Heart right ventricle (tissue), 16 donors: ENCODE measurements around the gene SCG5. TPM values are rescaled to one million over a fixed set of nuclear protein-coding genes. Genes with fewer than 3 reads are reported as not detected.

Experiments
- ATAC-seq, 8 donors: fragments of 200-7000 bp; cut with Tn5 transposase; one replicate each; pipeline ENCODE4 v1.9.1; 2020; ENCODE audit warnings: mild to moderate bottlenecking in 8 of 8, moderate library complexity in 8 of 8, moderate number of reproducible peaks in 1 of 8
- DNase-seq, 2 donors: peaks; one replicate each; pipeline ENCODE4 v3.0.0-alpha.2; 2020
- H3K27ac ChIP-seq, 10 donors: fragments of 200-600 bp; sonication (generic) in 2 of 10; one replicate each; pipeline versions ENCODE4 v1.5.0 to v1.8.0; 2020 to 2022; ENCODE audit warnings: mild to moderate bottlenecking in 3 of 10
- H3K27me3 ChIP-seq, 7 donors: fragments of 200-600 bp; one replicate each; pipeline ENCODE4 v1.8.0; 2021 to 2022; ENCODE audit warnings: mild to moderate bottlenecking in 2 of 7
- H3K36me3 ChIP-seq, 9 donors: fragments of 200-600 bp; sonication (generic) in 1 of 9; one replicate each; pipeline versions ENCODE4 v1.5.0 to v1.8.0; 2020 to 2022; ENCODE audit warnings: mild to moderate bottlenecking in 2 of 9
- H3K4me1 ChIP-seq, 9 donors: fragments of 200-600 bp; sonication (generic) in 1 of 9; one replicate each; pipeline versions ENCODE4 v1.5.0 to v1.8.0; 2020 to 2022; ENCODE audit warnings: mild to moderate bottlenecking in 4 of 9
- H3K4me3 ChIP-seq, 10 donors: fragments of 200-600 bp; sonication (generic) in 2 of 10; one replicate each; pipeline versions ENCODE4 v1.5.0 to v1.8.0; 2020 to 2022; ENCODE audit warnings: mild to moderate bottlenecking in 7 of 10, moderate library complexity in 2 of 10
- H3K9me3 ChIP-seq, 11 donors: fragments of 200-600 bp in 10 of 11; sonication (generic) in 2 of 11; one replicate each; pipeline versions ENCODE4 v1.5.0 to v1.8.0; 2013 to 2022; ENCODE audit warnings: mild to moderate bottlenecking in 2 of 11, control low read depth in 1 of 11, moderate library complexity in 1 of 11
- CTCF ChIP-seq, 9 donors: fragments of 200-600 bp; sonication (generic) in 2 of 9; IDR thresholded peaks; one replicate each; pipeline versions ENCODE4 v1.5.0 to v1.8.0; 2021 to 2022; ENCODE audit warnings: antibody characterized with exemption in 9 of 9, mild to moderate bottlenecking in 5 of 9, moderate library complexity in 1 of 9
- WGBS, 2 donors: extraction: QIAGEN DNeasy Blood & Tissue Kit; methylation state at CpG; one replicate each; pipeline ENCODE4 v1.1.7; 2013; ENCODE audit warnings: inconsistent platforms in 1 of 2; 5-methylcytosine and 5-hydroxymethylcytosine counted together
- intact Hi-C, 10 donors: fragments of 100-400 bp; cut with DNase I; formaldehyde crosslinking; loops; one replicate each; pipeline versions ENCODE4 v1.11.1 to v1.14.2; 2022
- polyA plus RNA-seq, 2 donors: library from polyadenylated mRNA; stranded (reverse); fragments of 200-250 nt; gene quantifications; one replicate each; pipeline ENCODE4 v1.2.3, GENCODE V29; 2013
- total RNA-seq, 10 donors: library from RNA; stranded (reverse); fragmentation: NEBNext Ultra II Directional in 3 of 10; extraction: Animal tissue kit (Norgen Biotek cat#: 25700) in 3 of 10; gene quantifications; one replicate each; pipeline versions ENCODE4 v1.2.1 to v1.2.4, GENCODE V29; 2021 to 2023
- donor health status: Arrhythmogenic right ventricular cardiomyopathy.
- donor health status: ischemic (EF 13 %, LVEDD 7.1; RV severe dilation, severe dysfunction).
- donor health status: healthy with polysubstance abuse.
- donor health status: DM: no; HTN: yes; CAD: no.
- donor health status: DM: no; HTN: no; CAD: no.
- donor health status: ischemic (EF 25% LVEDD 6.9; RV normal size, moderate dysfunction).
- donor health status: ischemic (EF 25% LVEDD 5.7; RV mildly dilated, moderate dysfunction).
- donor health status: healthy.
- donor health status: DM: yes; HTN: yes; CAD: no.
- donor health status: Ischemic cardiomyopathy.
- donor health status: ischemic (EF 35%, LVEDD 5.7; RV mildly dilated, moderate dysfunction).
- donor health status: nonischemic (EF 11% LVEDD 7.7; RV severe dilation, severe dysfunction).
- donor health status: DM: yes; HTN: yes; CAD: no.
- donor health status: PGD.
- donor health status: ischemic (EF 29% LVEDD 5.4; RV normal size, mild dysfunction).
- donor health status: nonischemic (EF 23%, LVEDD 6.1; RV moderate dilation, normal function).

Gene SCG5
- total and polyA plus RNA-seq, 12 donors, result 0.23 to 1.1 (median 0.51) TPM; not detected in 6

- intact Hi-C loops, result loop anchor here in 1 of 10 donors (10.0 kb wide), 1 partner anchor 62 kb away; no protein-coding TSS in a partner anchor
- whole genome bisulfite sequencing, 2 donors, result 75 to 92% methylated on average over 3 of the region's 3 CpGs
- H3K4me3 ChIP-seq, result no peak overlapping the region
- TF ChIP-seq CTCF (IDR thresholded peaks at IDR 0.05), result no peak
- H3K9me3 ChIP-seq, result no peaks in the 10 kb centered on the region
- H3K4me1 ChIP-seq, result peaks cover 0 to 27% (median 0%) of the 10 kb centered on the region in 9 donors
- H3K27ac ChIP-seq, result no peak overlapping the region
- H3K27me3 ChIP-seq, result peaks cover 0 to 5% (median 0%) of the 10 kb centered on the region in 7 donors
- peak in 1 of 8 donors; percentile 77 for ATAC-seq
- no peaks in the 10 kb centered on the region for H3K36me3 ChIP-seq
- DNase-seq, result no peak
These were observed 41.1 kb downstream of the SCG5 start for GRCh38 chr15:32682569-32682968.

GRCh38 chr15:32682977-32683630, 41.6 kb downstream of the SCG5 start:
- Histone ChIP-seq H3K4me3 (no peak overlapping the region), H3K4me1 (peaks cover 0 to 27% (median 0%) of the 10 kb centered on the region in 9 donors), H3K36me3 (no peaks in the 10 kb centered on the region), H3K9me3 (no peaks in the 10 kb centered on the region), H3K27ac (no peak overlapping the region), H3K27me3 (peaks cover 0 to 5% (median 0%) of the 10 kb centered on the region in 7 donors)
- intact Hi-C loops, result loop anchor here in 1 of 10 donors (10.0 kb wide), 1 partner anchor 62 kb away; no protein-coding TSS in a partner anchor
- ATAC-seq (no peak), DNase-seq (no peak)
- 93 to 94% methylated on average over 2 of the region's 2 CpGs for WGBS, 2 donors
- TF ChIP-seq CTCF (IDR thresholded peaks at IDR 0.05), result no peak

- peaks cover 0 to 27% (median 0%) of the 10 kb centered on the region in 9 donors for H3K4me1 ChIP-seq
- intact Hi-C loops, result loop anchor here in 1 of 10 donors (10.0 kb wide), 1 partner anchor 61 kb away; no protein-coding TSS in a partner anchor
- WGBS, 2 donors, result 85% methylated on average over 8 of the region's 8 CpGs
- H3K27ac ChIP-seq, result no peak overlapping the region
- H3K27me3 ChIP-seq, result peaks cover 0 to 5% (median 0%) of the 10 kb centered on the region in 7 donors
- ATAC-seq (peak in 4 of 8 donors; percentile 24 to 78 (median 49)), DNase-seq (peak in 1 of 2 donors; percentile 13)
- H3K4me3 ChIP-seq, result no peak overlapping the region
- no peaks in the 10 kb centered on the region for H3K9me3 ChIP-seq
- TF ChIP-seq CTCF (IDR thresholded peaks at IDR 0.05), result no peak
- H3K36me3 ChIP-seq, result no peaks in the 10 kb centered on the region
These were observed 42.5 kb downstream of the SCG5 start for GRCh38 chr15:32683906-32684584.

GRCh38 chr15:32685576-32685975, 44.1 kb downstream of the SCG5 start:
- Histone ChIP-seq H3K27me3 (peaks cover 0 to 5% (median 0%) of the 10 kb centered on the region in 7 donors), H3K9me3 (no peaks in the 10 kb centered on the region), H3K27ac (no peak overlapping the region), H3K4me1 (peaks cover 0 to 27% (median 0%) of the 10 kb centered on the region in 9 donors), H3K36me3 (no peaks in the 10 kb centered on the region), H3K4me3 (no peak overlapping the region)
- intact Hi-C loops, result loop anchor here in 1 of 10 donors (10.0 kb wide), 1 partner anchor 59 kb away; no protein-coding TSS in a partner anchor
- TF ChIP-seq CTCF (IDR thresholded peaks at IDR 0.05), result no peak
- 63 to 65% methylated on average over 1 of the region's 1 CpG for WGBS, 2 donors
- DNase-seq, result no peak
- ATAC-seq, result peak in 1 of 8 donors; percentile 39
